Karpas-422 (cell line): Measurements from ENCODE around the gene GNS. TPM values are rescaled to one million over a fixed set of nuclear protein-coding genes. Genes with fewer than 3 reads are reported as not detected.
A peak's percentile ranks its signal among the peaks of the same experiment; 100 is the strongest.

Experiments
- DNase-seq: peaks from one replicate; pipeline ENCODE4 v3.0.0-alpha.2; 2015
- H2AFZ ChIP-seq: fragments of 200-600 bp; sonication (generic); 2 replicates; pipeline ENCODE4 v1.6.1; 2014; ENCODE audit warnings: antibody characterized with exemption, low read length, mixed read lengths
- H3K27ac ChIP-seq: fragments of 200-600 bp; sonication (generic); 2 replicates; pipeline ENCODE4 v1.5.1; 2014; ENCODE audit warnings: mild to moderate bottlenecking, low read length, moderate library complexity
- H3K27me3 ChIP-seq: fragments of 200-600 bp; sonication (generic); 2 replicates; pipeline ENCODE4 v1.6.1; 2014; ENCODE audit warnings: low read length, mixed read lengths
- H3K36me3 ChIP-seq: fragments of 200-600 bp; sonication (generic); 2 replicates; pipeline ENCODE4 v1.6.1; 2014; ENCODE audit warnings: low read length, mixed read lengths; ENCODE audit not compliant: insufficient read depth
- H3K4me1 ChIP-seq: fragments of 200-600 bp; sonication (generic); 2 replicates; pipeline ENCODE4 v1.6.1; 2014; ENCODE audit warnings: mild to moderate bottlenecking, low read length, mixed read lengths
- H3K4me2 ChIP-seq: fragments of 200-600 bp; sonication (generic); 2 replicates; pipeline ENCODE4 v1.6.1; 2014; ENCODE audit warnings: low read length, low read depth, mild to moderate bottlenecking; ENCODE audit not compliant: poor library complexity, severe bottlenecking
- H3K4me3 ChIP-seq: fragments of 200-600 bp; sonication (generic); 2 replicates; pipeline ENCODE4 v1.5.1; 2014; ENCODE audit warnings: mild to moderate bottlenecking, antibody characterized with exemption, low read length, mixed read lengths
- H3K79me2 ChIP-seq: fragments of 200-600 bp; sonication (generic); 2 replicates; pipeline ENCODE4 v1.6.1; 2014; ENCODE audit warnings: mild to moderate bottlenecking, low read length, mixed read lengths
- H3K9ac ChIP-seq: fragments of 200-600 bp; sonication (generic); 2 replicates; pipeline ENCODE4 v1.6.0; 2014; ENCODE audit warnings: low read length
- H3K9me2 ChIP-seq: fragments of 200-600 bp; sonication (generic), shearing (Covaris generic); replicated peaks from 2 replicates; pipeline ENCODE4 v1.6.0; 2014; ENCODE audit warnings: mild to moderate bottlenecking, low read length, moderate library complexity; ENCODE audit not compliant: insufficient read depth
- H3K9me3 ChIP-seq: fragments of 300-700, 200-600 bp; sonication (generic); 2 replicates; pipeline ENCODE4 v1.6.1; 2014; ENCODE audit warnings: low read length, mixed read lengths
- H4K20me1 ChIP-seq: fragments of 200-600 bp; sonication (generic); 2 replicates; pipeline ENCODE4 v1.6.1; 2014; ENCODE audit warnings: mild to moderate bottlenecking, antibody characterized with exemption, low read length, low read depth; ENCODE audit not compliant: insufficient read depth
- total RNA-seq: library from RNA; depleted of rRNA; stranded (reverse); fragments of >200 nt; shearing (Covaris generic); gene quantifications from 2 replicates; pipeline ENCODE4 v1.2.3, GENCODE V29; 2014; ENCODE audit warnings: low replicate concordance

Gene GNS
- total RNA-seq, 1 experiment from 2014 or later: 49.5 TPM

GRCh38 chr12:64713376-64713775 is 45.8 kb downstream of the GNS start:
- H3K9me2 ChIP-seq: no peaks in the 10 kb centered on the region
- H3K9me3 ChIP-seq: no peaks in the 10 kb centered on the region
- H3K4me2 ChIP-seq: no peak overlapping the region
- H3K36me3 ChIP-seq: 0 out of 2 replicates have a peak, but pooled peaks cover 12% of the 10 kb centered on the region
- no peaks in the 10 kb centered on the region for H3K4me1 ChIP-seq
- no peak overlapping the region for H3K27ac ChIP-seq
- no peak for DNase-seq
- H3K79me2 ChIP-seq: no peaks in the 10 kb centered on the region
- no peaks in the 10 kb centered on the region for H4K20me1 ChIP-seq
- H3K27me3 ChIP-seq: no peaks in the 10 kb centered on the region
- H3K4me3 ChIP-seq: no peak overlapping the region
- H3K9ac ChIP-seq: no peak overlapping the region
- no peak overlapping the region for H2AFZ ChIP-seq

DNA sequence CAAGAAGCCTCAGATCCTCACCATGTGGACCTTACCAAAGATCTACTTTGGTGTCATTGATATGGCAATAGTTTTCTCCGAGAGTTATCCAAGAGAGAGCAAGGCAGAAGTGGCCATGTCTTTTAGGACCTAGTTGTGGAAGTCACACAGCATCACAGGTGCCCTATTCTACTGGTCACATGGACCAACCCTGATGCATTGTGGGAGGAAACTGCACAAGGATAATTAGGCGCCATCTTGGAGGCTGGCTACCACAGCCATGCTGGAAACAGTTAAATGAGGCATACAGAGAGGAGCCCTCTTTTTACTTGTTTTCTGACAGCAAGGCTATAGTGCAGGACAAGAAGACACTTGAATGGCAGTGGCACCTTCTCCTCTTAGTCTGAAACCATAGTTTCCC is 49.8 kb downstream of the GNS start:
- Histone ChIP-seq H3K9me3 (no peaks in the 10 kb centered on the region), H3K4me1 (no peaks in the 10 kb centered on the region), H3K79me2 (no peaks in the 10 kb centered on the region), H4K20me1 (no peaks in the 10 kb centered on the region), H2AFZ (no peak overlapping the region), H3K9me2 (no peaks in the 10 kb centered on the region), H3K9ac (no peak overlapping the region), H3K27ac (no peak overlapping the region), H3K36me3 (0 out of 2 replicates have a peak, but pooled peaks cover 2% of the 10 kb centered on the region), H3K4me2 (no peak overlapping the region), H3K4me3 (no peak overlapping the region), H3K27me3 (no peaks in the 10 kb centered on the region)
- DNase-seq: no peak

DNA sequence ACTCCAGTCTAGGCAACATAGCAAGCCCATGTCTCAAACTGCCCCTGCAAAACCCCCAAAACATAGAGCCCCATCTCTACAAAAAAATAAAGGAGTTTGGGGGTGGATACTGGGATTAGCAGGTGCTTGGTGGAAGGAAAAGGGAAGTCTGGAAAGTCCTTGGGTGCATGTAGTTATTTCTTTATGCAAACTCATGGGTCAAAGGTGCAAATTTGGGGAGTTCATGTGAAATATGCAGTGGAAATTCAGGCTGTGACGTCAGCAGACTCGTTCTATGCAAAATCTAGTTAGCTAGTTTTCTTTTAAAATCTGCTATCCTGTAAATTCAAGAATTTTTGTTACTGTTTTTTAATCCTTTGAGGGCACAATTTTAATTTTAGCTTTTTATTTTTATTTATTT is 51.3 kb downstream of the GNS start:
- Histone ChIP-seq H3K27ac (no peak overlapping the region), H3K9ac (no peak overlapping the region), H4K20me1 (no peaks in the 10 kb centered on the region), H3K4me3 (no peak overlapping the region), H3K79me2 (no peaks in the 10 kb centered on the region), H3K4me2 (no peak overlapping the region), H2AFZ (no peak overlapping the region), H3K4me1 (no peaks in the 10 kb centered on the region), H3K36me3 (no peaks in the 10 kb centered on the region), H3K9me3 (no peaks in the 10 kb centered on the region), H3K9me2 (no peaks in the 10 kb centered on the region), H3K27me3 (no peaks in the 10 kb centered on the region)
- no peak for DNase-seq

DNA sequence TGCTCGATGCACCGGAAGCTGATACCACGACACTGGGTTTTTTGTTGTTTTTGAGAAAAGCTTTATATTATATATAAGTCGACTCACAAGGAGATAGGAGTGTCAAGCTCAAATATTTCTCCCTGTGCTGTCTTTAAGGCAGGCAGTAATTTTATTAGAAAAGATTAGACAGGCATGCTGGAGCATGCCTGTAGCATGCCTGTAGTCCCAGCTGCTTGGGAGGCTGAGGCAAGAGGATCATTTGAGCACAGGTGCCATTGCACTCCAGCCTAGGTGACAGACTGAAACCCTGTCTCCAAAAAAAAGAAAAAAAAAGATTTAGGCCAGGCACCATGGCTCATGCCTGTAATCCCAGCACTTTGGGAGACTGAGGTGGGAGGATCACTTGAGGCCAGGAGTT is 51.8 kb downstream of the GNS start:
- Histone ChIP-seq H3K27ac (no peak overlapping the region), H4K20me1 (no peaks in the 10 kb centered on the region), H2AFZ (no peak overlapping the region), H3K79me2 (0 out of 2 replicates have a peak, but pooled peaks cover under 1% of the 10 kb centered on the region), H3K36me3 (peaks cover 3% of the 10 kb centered on the region; the same call in 1 of the 2 replicates), H3K9ac (no peak overlapping the region), H3K4me2 (no peak overlapping the region), H3K9me3 (no peaks in the 10 kb centered on the region), H3K27me3 (no peaks in the 10 kb centered on the region), H3K4me1 (no peaks in the 10 kb centered on the region), H3K4me3 (no peak overlapping the region), H3K9me2 (no peaks in the 10 kb centered on the region)
- no peak for DNase-seq

DNA sequence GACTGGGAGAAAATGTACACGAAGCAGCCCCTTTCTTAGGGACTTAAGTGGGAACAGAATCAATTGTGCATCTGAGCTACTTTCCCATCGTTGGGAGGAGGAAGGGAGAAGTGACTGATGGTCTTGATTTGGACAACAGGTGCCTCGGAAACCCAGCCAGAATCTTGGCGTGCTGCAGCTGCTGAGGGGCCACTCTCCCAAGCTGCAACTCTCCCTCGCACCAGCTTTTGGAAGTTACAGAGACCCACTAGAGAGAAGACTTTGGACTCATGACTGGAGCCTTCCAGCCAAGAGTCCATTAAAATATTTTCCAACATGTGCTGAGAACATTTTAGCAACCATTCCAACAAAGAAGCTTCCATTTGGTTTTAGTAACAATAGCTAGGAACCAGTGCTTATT is 52.3 kb downstream of the GNS start:
- no peaks in the 10 kb centered on the region for H3K4me1 ChIP-seq
- H3K4me2 ChIP-seq: no peak overlapping the region
- 0 out of 2 replicates have a peak, but pooled peaks cover 5% of the 10 kb centered on the region for H3K79me2 ChIP-seq
- no peak overlapping the region for H3K27ac ChIP-seq
- H3K9me3 ChIP-seq: no peaks in the 10 kb centered on the region
- no peaks in the 10 kb centered on the region for H4K20me1 ChIP-seq
- no peak for DNase-seq
- H2AFZ ChIP-seq: no peak overlapping the region
- no peaks in the 10 kb centered on the region for H3K9me2 ChIP-seq
- no peak overlapping the region for H3K4me3 ChIP-seq
- H3K9ac ChIP-seq: no peak overlapping the region
- H3K27me3 ChIP-seq: no peaks in the 10 kb centered on the region
- H3K36me3 ChIP-seq: peaks cover 7% of the 10 kb centered on the region; the same call in 1 of the 2 replicates

DNA sequence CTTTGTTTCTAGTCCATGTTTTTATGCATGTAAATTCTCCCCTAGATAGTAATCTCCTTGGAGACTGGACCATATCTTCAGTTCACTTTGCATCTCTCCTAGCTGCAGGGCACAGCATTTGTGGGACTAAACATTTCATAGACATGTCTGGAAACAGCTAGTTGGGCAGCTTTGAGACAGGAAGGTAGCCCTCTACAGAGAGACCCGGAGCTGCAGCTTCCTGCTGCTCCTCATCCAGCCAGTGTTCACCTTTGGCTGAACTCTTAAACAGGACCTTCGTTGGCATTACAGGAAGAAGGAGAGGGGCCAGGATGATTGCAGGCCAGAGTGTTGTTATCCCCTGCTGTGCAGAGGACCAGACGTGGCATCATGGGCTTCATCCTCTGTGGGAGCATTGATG is 52.9 kb downstream of the GNS start:
- no peak for DNase-seq
- Histone ChIP-seq H3K4me3 (no peak overlapping the region), H3K27ac (no peak overlapping the region), H3K9me2 (no peaks in the 10 kb centered on the region), H3K4me1 (peaks cover 5% of the 10 kb centered on the region), H3K4me2 (no peak overlapping the region), H2AFZ (no peak overlapping the region), H3K79me2 (0 out of 2 replicates have a peak, but pooled peaks cover 5% of the 10 kb centered on the region), H3K9me3 (no peaks in the 10 kb centered on the region), H3K36me3 (peaks cover 7% of the 10 kb centered on the region; the same call in 1 of the 2 replicates), H3K27me3 (no peaks in the 10 kb centered on the region), H3K9ac (no peak overlapping the region), H4K20me1 (no peaks in the 10 kb centered on the region)

DNA sequence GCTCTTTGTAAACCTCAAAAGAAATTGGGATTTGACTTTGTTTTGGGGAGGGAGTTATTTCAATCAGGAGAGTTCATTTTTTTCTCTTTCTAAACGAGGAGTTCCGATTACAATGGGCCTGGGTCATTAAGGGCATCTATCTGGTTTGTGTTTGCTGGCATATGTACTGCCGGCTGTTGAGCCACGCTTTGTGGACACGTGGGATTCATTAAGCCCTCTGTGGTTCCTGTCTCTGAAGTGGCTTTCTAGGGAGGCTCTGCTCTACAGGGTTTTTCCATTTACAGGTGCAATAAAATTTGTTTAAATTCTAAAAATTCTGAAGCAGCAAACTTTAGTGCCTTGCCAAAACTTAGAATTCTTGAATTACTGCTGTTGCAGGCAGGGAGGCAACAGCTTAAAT is 57.9 kb downstream of the GNS start:
- H3K27me3 ChIP-seq: no peaks in the 10 kb centered on the region
- no peak overlapping the region for H2AFZ ChIP-seq
- H3K4me1 ChIP-seq: peaks cover 38% of the 10 kb centered on the region
- H3K36me3 ChIP-seq: peaks cover 13% of the 10 kb centered on the region; the same call in 1 of the 2 replicates
- H4K20me1 ChIP-seq: no peaks in the 10 kb centered on the region
- no peak overlapping the region for H3K9ac ChIP-seq
- no peaks in the 10 kb centered on the region for H3K9me2 ChIP-seq
- peak; percentile 86 for DNase-seq
- no peaks in the 10 kb centered on the region for H3K9me3 ChIP-seq
- H3K4me2 ChIP-seq: no peak overlapping the region
- 0 out of 2 replicates have a peak, but pooled peaks cover 5% of the 10 kb centered on the region for H3K79me2 ChIP-seq
- H3K27ac ChIP-seq: no peak overlapping the region
- H3K4me3 ChIP-seq: no peak overlapping the region

GRCh38 chr12:64700532-64700931 is 58.7 kb downstream of the GNS start:
- H3K27me3 ChIP-seq: no peaks in the 10 kb centered on the region
- no peaks in the 10 kb centered on the region for H3K9me3 ChIP-seq
- peaks cover 39% of the 10 kb centered on the region for H3K4me1 ChIP-seq
- H4K20me1 ChIP-seq: no peaks in the 10 kb centered on the region
- no peak for DNase-seq
- no peak overlapping the region for H3K9ac ChIP-seq
- 0 out of 2 replicates have a peak, but pooled peaks cover 5% of the 10 kb centered on the region for H3K79me2 ChIP-seq
- H2AFZ ChIP-seq: no peak overlapping the region
- no peak overlapping the region for H3K27ac ChIP-seq
- H3K4me2 ChIP-seq: no peak overlapping the region
- no peak overlapping the region for H3K4me3 ChIP-seq
- H3K36me3 ChIP-seq: peaks cover 13% of the 10 kb centered on the region; the same call in 1 of the 2 replicates
- H3K9me2 ChIP-seq: no peaks in the 10 kb centered on the region
